K562 (cell line): ENCODE results near the gene RFC2. TPM values are rescaled to one million over a fixed set of nuclear protein-coding genes. Genes with fewer than 3 reads are reported as not detected.

ENCODE experiments used
- ATAC-seq: fragments of 200-7000 bp; cut with Tn5 transposase; 3 replicates; pipeline ENCODE4 v1.9.1; 2020; ENCODE audit warnings: moderate library complexity
- BruUV-seq: library from RNA; stranded (reverse); fragments of 400-500 nt; replicated peaks from 2 replicates; lab custom pipeline; 2021; lab: Mats Ljungman, UMichigan
- CTCF ChIA-PET: fragments of 300-600 bp; formaldehyde crosslinking; extraction: SDS; loops from one replicate; lab custom pipeline; 2021; ENCODE audit warnings: low intra/inter-chr PET ratio; lab: Yijun Ruan, JAX
- POLR2A ChIA-PET: fragments of 300-600, 350-650 bp; sonication (Branson Sonifier 250); formaldehyde crosslinking; extraction: SDS; loops from one replicate; lab custom pipeline; 2021; ENCODE audit warnings: antibody characterized with exemption, inconsistent platforms; lab: Yijun Ruan, JAX
- DNase-seq, 4 experiments: peaks; one replicate each; pipeline versions ENCODE4 v3.0.0 to v3.0.0-alpha.2; 2011 to 2018; ENCODE audit warnings: low spot score in 3 of 4, mixed read lengths in 3 of 4; ENCODE audit errors: extremely low read depth in 1 of 4
- FAIRE-seq: peaks from 2 replicates; lab custom pipeline; 2011; peaks lifted over from hg19 to GRCh38; lab: Jason Lieb, UNC
- H2AFZ ChIP-seq: 2 replicates; pipeline ENCODE4 v1.6.0; 2011; ENCODE audit warnings: low read depth, low read length, control low read depth, inconsistent platforms
- H3K27ac ChIP-seq: fragments of 200-600 bp; 3 replicates; pipeline ENCODE4 v1.8.0; 2011; ENCODE audit warnings: low read depth, mild to moderate bottlenecking, control low read depth, inconsistent platforms, low read length, moderate library complexity, mixed read lengths; ENCODE audit errors: extremely low read depth
- H3K27me3 ChIP-seq, 2 experiments: fragments of 300-600 bp in 1 of 2; 2 replicates in 1 of 2; 3 replicates in 1 of 2; pipeline versions ENCODE4 v1.6.0 to v1.8.0; 2011; ENCODE audit warnings: inconsistent platforms in 2 of 2, low read length in 2 of 2, mild to moderate bottlenecking in 1 of 2, mixed read lengths in 1 of 2, moderate library complexity in 1 of 2; ENCODE audit not compliant: control insufficient read depth in 2 of 2, insufficient read depth in 2 of 2
- H3K36me3 ChIP-seq: fragments of 300-600 bp; 3 replicates; pipeline ENCODE4 v1.8.0; 2011; ENCODE audit warnings: mild to moderate bottlenecking, low read length, inconsistent platforms; ENCODE audit not compliant: control insufficient read depth, insufficient read depth
- H3K4me1 ChIP-seq, 2 experiments: fragments of 200-600 bp in 1 of 2; replicated peaks in 1 of 2; 2 replicates in 1 of 2; 3 replicates in 1 of 2; pipeline versions ENCODE4 v1.5.1 to v1.8.0; 2011; ENCODE audit warnings: inconsistent platforms in 2 of 2, low read length in 2 of 2, mild to moderate bottlenecking in 1 of 2, mixed read lengths in 1 of 2, moderate library complexity in 1 of 2; ENCODE audit not compliant: control insufficient read depth in 2 of 2, insufficient read depth in 2 of 2
- H3K4me2 ChIP-seq: 2 replicates; pipeline ENCODE4 v1.6.1; 2011; ENCODE audit warnings: low read length, control low read depth, inconsistent platforms, mixed read lengths; ENCODE audit not compliant: insufficient read depth
- H3K4me3 ChIP-seq: fragments of 200-600 bp; sonication (generic), shearing (Covaris generic); 2 replicates; pipeline ENCODE4 v1.5.1; 2016; ENCODE audit warnings: control low read depth, inconsistent platforms
- H3K79me2 ChIP-seq: fragments of 200-600 bp; 3 replicates; pipeline ENCODE4 v1.8.0; 2011; ENCODE audit warnings: low read length, inconsistent platforms; ENCODE audit not compliant: control insufficient read depth, insufficient read depth
- H3K9ac ChIP-seq, 2 experiments: 2 replicates each; pipeline versions ENCODE4 v1.6.0 to v1.6.1; 2011; ENCODE audit warnings: low read depth in 2 of 2, low read length in 2 of 2, control low read depth in 1 of 2, inconsistent platforms in 1 of 2, mild to moderate bottlenecking in 1 of 2, mixed read lengths in 1 of 2; ENCODE audit not compliant: insufficient read depth in 1 of 2
- H3K9me1 ChIP-seq: one replicate; pipeline ENCODE4 v1.6.0; 2011; ENCODE audit warnings: inconsistent platforms, mild to moderate bottlenecking, low read length, moderate library complexity; ENCODE audit not compliant: control insufficient read depth, insufficient read depth
- H3K9me3 ChIP-seq: replicated peaks from 2 replicates; pipeline ENCODE4 v1.5.1; 2011; ENCODE audit warnings: low read depth, low read length, inconsistent platforms; ENCODE audit not compliant: control insufficient read depth, insufficient read depth
- H4K20me1 ChIP-seq: replicated peaks from 2 replicates; pipeline ENCODE4 v1.6.1; 2011; ENCODE audit warnings: low read length, inconsistent platforms, mixed read lengths; ENCODE audit not compliant: control insufficient read depth, insufficient read depth
- ADNP ChIP-seq: fragments of 200-800 bp; sonication (Bioruptor generic); IDR thresholded peaks from 2 replicates; pipeline ENCODE4 v1.6.1; 2016; ENCODE audit warnings: missing genetic modification characterization, missing compliant biosample characterization
- BCOR ChIP-seq: fragments of 450-650 bp; IDR thresholded peaks from 2 replicates; pipeline ENCODE4 v1.6.1; 2016
- CBX1 ChIP-seq: sonication (generic); IDR thresholded peaks from 2 replicates; pipeline ENCODE4 v1.6.1; 2016; ENCODE audit warnings: antibody characterized with exemption, low read depth, mild to moderate bottlenecking
- CREM ChIP-seq: IDR thresholded peaks from 2 replicates; pipeline ENCODE4 v1.6.1; 2014; ENCODE audit warnings: antibody characterized with exemption, low read depth
- GATAD2A ChIP-seq: fragments of 450-650 bp; IDR thresholded peaks from 2 replicates; pipeline ENCODE4 v1.6.1; 2017
- HDAC2 ChIP-seq: fragments of 450-650 bp; IDR thresholded peaks from 2 replicates; pipeline ENCODE4 v1.6.1; 2016; ENCODE audit warnings: mild to moderate bottlenecking
- HLTF ChIP-seq: fragments of 450-650 bp; IDR thresholded peaks from 2 replicates; pipeline ENCODE4 v1.6.1; 2016
- KDM1A ChIP-seq, 2 experiments: fragments of 450-650 bp; IDR thresholded peaks; 2 replicates each; pipeline ENCODE4 v1.6.1; 2016; ENCODE audit warnings: mild to moderate bottlenecking in 2 of 2
- KLF10 ChIP-seq: fragments of 250-450 bp; sonication (Bioruptor Pico); IDR thresholded peaks from 2 replicates; pipeline ENCODE4 v1.6.1; 2021; ENCODE audit warnings: matching md5 sums
- MTA3 ChIP-seq: fragments of 450-650 bp; formaldehyde crosslinking; IDR thresholded peaks from 2 replicates; pipeline ENCODE4 v1.6.1; 2017; ENCODE audit warnings: mild to moderate bottlenecking, borderline replicate concordance
- NEUROD1 ChIP-seq: fragments of 150-350 bp; IDR thresholded peaks from 2 replicates; pipeline ENCODE4 v1.6.1; 2014; ENCODE audit warnings: borderline replicate concordance, low read length, low read depth; ENCODE audit not compliant: partially characterized antibody
- NFXL1 ChIP-seq: fragments of 450-650 bp; formaldehyde crosslinking; IDR thresholded peaks from 2 replicates; pipeline ENCODE4 v1.4.0; 2021; ENCODE audit warnings: mild to moderate bottlenecking
- PTBP1 ChIP-seq: fragments of 200-400 bp; formaldehyde crosslinking; IDR thresholded peaks from 2 replicates; pipeline ENCODE4 v1.6.1; 2017; ENCODE audit warnings: low read depth, low read length
- RBM25 ChIP-seq: fragments of 200-400 bp; formaldehyde crosslinking; IDR thresholded peaks from 2 replicates; pipeline ENCODE4 v1.6.1; 2018; ENCODE audit warnings: low read length, low read depth, moderate library complexity; ENCODE audit not compliant: severe bottlenecking
- RCOR1 ChIP-seq, 2 experiments: IDR thresholded peaks; 2 replicates each; pipeline ENCODE4 v1.6.1; 2012; ENCODE audit warnings: low read depth in 2 of 2, low read length in 2 of 2, borderline replicate concordance in 1 of 2, improper control_type of control experiment in 1 of 2
- SMARCA5 ChIP-seq: fragments of 450-650 bp; IDR thresholded peaks from 2 replicates; pipeline ENCODE4 v1.6.1; 2016
- ZFP36 ChIP-seq: fragments of 150-350 bp; IDR thresholded peaks from 2 replicates; pipeline ENCODE4 v1.6.1; 2018; ENCODE audit warnings: low read length, low read depth; ENCODE audit not compliant: partially characterized antibody
- ZFX ChIP-seq: sonication (generic); formaldehyde crosslinking; IDR thresholded peaks from 2 replicates; pipeline ENCODE4 v1.8.0; 2022; ENCODE audit warnings: mild to moderate bottlenecking, missing genetic modification reagents, moderate library complexity
- ZKSCAN3 ChIP-seq: fragments of 250-450 bp; sonication (Bioruptor Pico); IDR thresholded peaks from 2 replicates; pipeline ENCODE4 v1.4.0; 2020
- ZNF217 ChIP-seq: sonication (generic); formaldehyde crosslinking; IDR thresholded peaks from 2 replicates; pipeline ENCODE4 v1.8.0; 2022; ENCODE audit warnings: mild to moderate bottlenecking, missing genetic modification reagents
- WGBS: fragments of 100-300 bp; shearing (Covaris generic); methylation state at CpG from one replicate; pipeline ENCODE4 v1.1.6; 2016; ENCODE audit warnings: low coverage, mixed read lengths; ENCODE audit not compliant: insufficient coverage; ENCODE audit errors: missing lambda C conversion rate; 5-methylcytosine and 5-hydroxymethylcytosine counted together
- in situ Hi-C: fragments of 300-500 bp; cut with MboI; formaldehyde crosslinking; loops from 4 replicates; pipeline ENCODE4 v1.15.0; 2018; ENCODE audit warnings: inconsistent platforms, mixed read lengths
- intact Hi-C: fragments of 100-400 bp; cut with micrococcal nuclease; formaldehyde crosslinking; loops from 2 replicates; pipeline ENCODE4 v1.14.2; 2022
- polyA plus RNA-seq, 8 experiments: library from polyadenylated mRNA; depleted of rRNA in 4 of 8; stranded (reverse) in 5 of 8; unstranded in 3 of 8; fragments of >200 nt; fragmentation: Nextera tagmentation in 2 of 8; fragmentation: Illumina TruSeq in 1 of 8; extraction: Ambion mirVana in 2 of 8; extraction: Trizol in 1 of 8; gene quantifications; 2 replicates each; pipeline versions ENCODE4 v1.2.1 to v1.2.3, GENCODE V29; 2011 to 2014; ENCODE audit warnings: inconsistent platforms in 1 of 8, missing spikeins in 1 of 8
- total RNA-seq, 7 experiments: library from RNA; depleted of rRNA in 6 of 7; stranded (reverse); fragments of >200 nt in 6 of 7; fragmentation: Illumina TruSeq in 2 of 7; extraction: Trizol in 2 of 7; gene quantifications; 2 replicates each; pipeline versions ENCODE4 v1.2.1 to v1.2.3, GENCODE V29; 2011 to 2021; ENCODE audit warnings: low replicate concordance in 1 of 7
- TF ChIP-seq, protein P1 (sequence below): fragments of 450-650 bp; IDR thresholded peaks from 2 replicates; pipeline ENCODE4 v1.6.1; 2016
- TF ChIP-seq, protein P2 (sequence below): fragments of 450-650 bp; IDR thresholded peaks from one replicate; pipeline ENCODE4 v1.6.1; 2018; ENCODE audit warnings: mild to moderate bottlenecking, moderate library complexity; ENCODE audit not compliant: partially characterized antibody

RFC2 gene
- total and polyA plus RNA-seq, 9 of the 15 experiments (the other 6 are each of a cell fraction or from before 2014, with no cell fraction given) = 32.5 to 161 (median 102) TPM

DNA sequence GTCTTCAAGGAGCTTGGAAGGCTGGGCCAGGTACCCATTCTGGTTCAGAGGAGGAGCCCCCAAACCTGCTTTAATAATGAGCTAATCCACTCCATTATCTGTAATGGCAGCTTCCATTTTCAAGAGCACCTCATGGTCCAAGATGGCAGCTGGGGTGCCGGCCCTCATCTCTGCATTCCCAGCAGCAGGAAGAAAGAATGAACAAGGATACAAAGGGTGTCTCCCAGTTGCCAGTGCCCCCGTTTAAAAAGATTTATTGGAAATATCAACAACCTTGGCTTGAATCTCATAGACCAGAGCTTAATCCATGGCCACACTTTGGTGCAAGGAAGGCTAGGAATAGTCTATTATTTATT is 35.9 kb downstream of the RFC2 start:
- FAIRE-seq (no peak), ATAC-seq (no peak), DNase-seq (no peak)
- CTCF ChIA-PET = no interaction called here
- 17% methylated on average over 2 of the region's 2 CpGs for WGBS
- Histone ChIP-seq H3K36me3 (no peaks in the 10 kb centered on the region), H2AFZ (no peak overlapping the region), H4K20me1 (no peaks in the 10 kb centered on the region), H3K9me3 (no peaks in the 10 kb centered on the region), H3K27ac (no peak overlapping the region), H3K9ac (no peak overlapping the region), H3K27me3 (no peaks in the 10 kb centered on the region), H3K4me3 (no peak overlapping the region), H3K79me2 (no peaks in the 10 kb centered on the region), H3K4me2 (no peak overlapping the region), H3K4me1 (peaks cover 0 to 23% of the 10 kb centered on the region in 2 experiments; a peak in 3 of 5 replicates), H3K9me1 (no peaks in the 10 kb centered on the region)
- in situ Hi-C loops = no loop called here
- POLR2A ChIA-PET = interaction anchor here (0.9 to 1.2 kb wide), 2 partner anchors 12 to 20 kb away, joined by 3 to 6 read pairs; no protein-coding TSS in a partner anchor
- intact Hi-C loops = no loop called here
- no TSS peak for BruUV-seq
- peak; percentile 56; the same call in 1 of the 2 replicates for TF ChIP-seq CBX1
- no peak for TF ChIP-seq ZKSCAN3
- TF ChIP-seq PTBP1 = 0 out of 2 replicates have a peak, but pooled peaks have one; percentile 67
- TF ChIP-seq GATAD2A = no peak
- TF ChIP-seq BCOR = peak; percentile 85
- peak; percentile 66; the same call in 1 of the 2 replicates for TF ChIP-seq SMARCA5
- TF ChIP-seq, protein P1, sequence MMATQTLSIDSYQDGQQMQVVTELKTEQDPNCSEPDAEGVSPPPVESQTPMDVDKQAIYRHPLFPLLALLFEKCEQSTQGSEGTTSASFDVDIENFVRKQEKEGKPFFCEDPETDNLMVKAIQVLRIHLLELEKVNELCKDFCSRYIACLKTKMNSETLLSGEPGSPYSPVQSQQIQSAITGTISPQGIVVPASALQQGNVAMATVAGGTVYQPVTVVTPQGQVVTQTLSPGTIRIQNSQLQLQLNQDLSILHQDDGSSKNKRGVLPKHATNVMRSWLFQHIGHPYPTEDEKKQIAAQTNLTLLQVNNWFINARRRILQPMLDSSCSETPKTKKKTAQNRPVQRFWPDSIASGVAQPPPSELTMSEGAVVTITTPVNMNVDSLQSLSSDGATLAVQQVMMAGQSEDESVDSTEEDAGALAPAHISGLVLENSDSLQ = no peak
- TF ChIP-seq NFXL1 (CRISPR knock-in tag) = no peak
- TF ChIP-seq ADNP = peak; percentile 84
- no peak for TF ChIP-seq ZNF217
- TF ChIP-seq, protein P2, sequence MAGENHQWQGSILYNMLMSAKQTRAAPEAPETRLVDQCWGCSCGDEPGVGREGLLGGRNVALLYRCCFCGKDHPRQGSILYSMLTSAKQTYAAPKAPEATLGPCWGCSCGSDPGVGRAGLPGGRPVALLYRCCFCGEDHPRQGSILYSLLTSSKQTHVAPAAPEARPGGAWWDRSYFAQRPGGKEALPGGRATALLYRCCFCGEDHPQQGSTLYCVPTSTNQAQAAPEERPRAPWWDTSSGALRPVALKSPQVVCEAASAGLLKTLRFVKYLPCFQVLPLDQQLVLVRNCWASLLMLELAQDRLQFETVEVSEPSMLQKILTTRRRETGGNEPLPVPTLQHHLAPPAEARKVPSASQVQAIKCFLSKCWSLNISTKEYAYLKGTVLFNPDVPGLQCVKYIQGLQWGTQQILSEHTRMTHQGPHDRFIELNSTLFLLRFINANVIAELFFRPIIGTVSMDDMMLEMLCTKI = no peak
- peak; percentile 49 to 63; a peak in 2 of 4 replicates for TF ChIP-seq KDM1A (IDR thresholded peaks at IDR 0.05)
- no peak for TF ChIP-seq HDAC2
- TF ChIP-seq NEUROD1 = no peak
- TF ChIP-seq KLF10 (CRISPR knock-in tag) = no peak
- TF ChIP-seq HLTF = peak; percentile 91; the same call in 1 of the 2 replicates
- TF ChIP-seq ZFX (CRISPR knock-in tag) = no peak
- peak; percentile 99 for TF ChIP-seq RBM25
- no peak for TF ChIP-seq MTA3
- TF ChIP-seq ZFP36 = no peak
- TF ChIP-seq RCOR1 (IDR thresholded peaks at IDR 0.05; ENCODE audit: borderline replicate concordance in 1 of 2, low read depth in 2 of 2, low read length in 2 of 2) = peak in 1 of 2 experiments; percentile 54; a peak in 1 of 4 replicates
- TF ChIP-seq CREM = no peak
